NB4 (cell line): ENCODE data around the gene KCNQ4.

Source experiments
- MYC ChIP-seq: IDR thresholded peaks from 2 replicates; pipeline ENCODE4 v1.6.1; 2011; ENCODE audit warnings: low read depth, low read length
- TF ChIP-seq, protein P1 (sequence below): IDR thresholded peaks from one replicate; pipeline ENCODE4 v1.5.1; 2012; ENCODE audit warnings: low read depth, low read length

- TF ChIP-seq, protein P1, sequence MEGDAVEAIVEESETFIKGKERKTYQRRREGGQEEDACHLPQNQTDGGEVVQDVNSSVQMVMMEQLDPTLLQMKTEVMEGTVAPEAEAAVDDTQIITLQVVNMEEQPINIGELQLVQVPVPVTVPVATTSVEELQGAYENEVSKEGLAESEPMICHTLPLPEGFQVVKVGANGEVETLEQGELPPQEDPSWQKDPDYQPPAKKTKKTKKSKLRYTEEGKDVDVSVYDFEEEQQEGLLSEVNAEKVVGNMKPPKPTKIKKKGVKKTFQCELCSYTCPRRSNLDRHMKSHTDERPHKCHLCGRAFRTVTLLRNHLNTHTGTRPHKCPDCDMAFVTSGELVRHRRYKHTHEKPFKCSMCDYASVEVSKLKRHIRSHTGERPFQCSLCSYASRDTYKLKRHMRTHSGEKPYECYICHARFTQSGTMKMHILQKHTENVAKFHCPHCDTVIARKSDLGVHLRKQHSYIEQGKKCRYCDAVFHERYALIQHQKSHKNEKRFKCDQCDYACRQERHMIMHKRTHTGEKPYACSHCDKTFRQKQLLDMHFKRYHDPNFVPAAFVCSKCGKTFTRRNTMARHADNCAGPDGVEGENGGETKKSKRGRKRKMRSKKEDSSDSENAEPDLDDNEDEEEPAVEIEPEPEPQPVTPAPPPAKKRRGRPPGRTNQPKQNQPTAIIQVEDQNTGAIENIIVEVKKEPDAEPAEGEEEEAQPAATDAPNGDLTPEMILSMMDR = no peak
- TF ChIP-seq MYC = no peak
Measured at GRCh38 chr1:40756523-40756922, 27.1 kb upstream of the KCNQ4 start.
